Activated T-cell treated with anti-CD3 and anti-CD28 coated beads, Interleukin-2, amount 50 U/mL, for 24 hours (primary cell): Measurements from ENCODE around the gene IGSF3.
"Not testable (repeated sequence)": the region's sequence is repeated elsewhere in the genome, so short reads cannot be mapped to it uniquely, and the experiment has no call there.

Source experiments
- DNase-seq: peaks from one replicate; pipeline ENCODE4 v3.0.0-alpha.2; 2020
- H3K27ac Mint-ChIP-seq: 2 replicates; pipeline ENCODE4 v1.8.0; 2020; ENCODE audit warnings: mild to moderate bottlenecking, mixed read lengths
- H3K27me3 Mint-ChIP-seq: 2 replicates; pipeline ENCODE4 v1.8.0; 2020; ENCODE audit warnings: mixed read lengths
- H3K36me3 Mint-ChIP-seq: 2 replicates; pipeline ENCODE4 v1.8.0; 2020; ENCODE audit warnings: low read depth, mixed read lengths
- H3K4me1 Mint-ChIP-seq: 2 replicates; pipeline ENCODE4 v1.8.0; 2020; ENCODE audit warnings: low read depth, mixed read lengths
- H3K4me3 Mint-ChIP-seq: 2 replicates; pipeline ENCODE4 v1.8.0; 2020; ENCODE audit warnings: mild to moderate bottlenecking, moderate library complexity, mixed read lengths
- H3K9me3 Mint-ChIP-seq: 2 replicates; pipeline ENCODE4 v1.8.0; 2020; ENCODE audit warnings: mixed read lengths

IGSF3 gene

DNA sequence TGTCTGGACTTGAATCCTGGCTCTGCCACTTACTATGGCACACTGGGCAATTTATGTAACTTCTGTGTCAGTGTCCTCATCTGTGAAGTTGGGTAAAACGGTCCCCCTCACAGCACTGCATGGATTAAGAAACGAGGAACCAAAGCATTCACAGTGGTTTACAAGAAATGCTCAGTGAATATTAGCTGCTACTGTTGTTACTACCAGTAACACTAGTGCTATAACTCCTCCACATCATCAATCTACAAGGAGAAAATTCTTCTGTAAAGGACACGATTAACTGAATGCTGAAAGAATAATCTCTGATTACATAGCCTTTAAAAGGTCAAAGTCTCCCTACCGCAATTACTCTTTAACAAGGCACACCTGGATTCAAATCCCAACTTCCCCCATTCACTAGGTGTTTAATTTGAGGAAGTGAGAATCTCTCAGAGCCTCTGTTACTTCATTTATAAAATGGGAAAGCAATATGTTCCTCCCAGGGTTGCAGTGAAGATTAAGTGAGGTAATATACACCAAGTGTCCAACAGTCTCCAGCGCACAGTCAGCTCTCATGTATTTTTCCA is 70.7 kb downstream of the IGSF3 start:
- H3K36me3 Mint-ChIP-seq, H3K27ac Mint-ChIP-seq, H3K27me3 Mint-ChIP-seq, H3K9me3 Mint-ChIP-seq, DNase-seq, H3K4me3 Mint-ChIP-seq: not testable (repeated sequence)
- peaks cover 30% of the 10 kb centered on the region for H3K4me1 Mint-ChIP-seq

GRCh38 chr1:116595946-116596741 is 71.4 kb downstream of the IGSF3 start:
- H3K9me3 Mint-ChIP-seq, H3K36me3 Mint-ChIP-seq, DNase-seq, H3K27me3 Mint-ChIP-seq: not testable (repeated sequence)
- Mint-ChIP-seq H3K4me3 (peak overlapping the region; percentile 67), H3K4me1 (peaks cover 30% of the 10 kb centered on the region), H3K27ac (peak overlapping the region; percentile 48)

DNA sequence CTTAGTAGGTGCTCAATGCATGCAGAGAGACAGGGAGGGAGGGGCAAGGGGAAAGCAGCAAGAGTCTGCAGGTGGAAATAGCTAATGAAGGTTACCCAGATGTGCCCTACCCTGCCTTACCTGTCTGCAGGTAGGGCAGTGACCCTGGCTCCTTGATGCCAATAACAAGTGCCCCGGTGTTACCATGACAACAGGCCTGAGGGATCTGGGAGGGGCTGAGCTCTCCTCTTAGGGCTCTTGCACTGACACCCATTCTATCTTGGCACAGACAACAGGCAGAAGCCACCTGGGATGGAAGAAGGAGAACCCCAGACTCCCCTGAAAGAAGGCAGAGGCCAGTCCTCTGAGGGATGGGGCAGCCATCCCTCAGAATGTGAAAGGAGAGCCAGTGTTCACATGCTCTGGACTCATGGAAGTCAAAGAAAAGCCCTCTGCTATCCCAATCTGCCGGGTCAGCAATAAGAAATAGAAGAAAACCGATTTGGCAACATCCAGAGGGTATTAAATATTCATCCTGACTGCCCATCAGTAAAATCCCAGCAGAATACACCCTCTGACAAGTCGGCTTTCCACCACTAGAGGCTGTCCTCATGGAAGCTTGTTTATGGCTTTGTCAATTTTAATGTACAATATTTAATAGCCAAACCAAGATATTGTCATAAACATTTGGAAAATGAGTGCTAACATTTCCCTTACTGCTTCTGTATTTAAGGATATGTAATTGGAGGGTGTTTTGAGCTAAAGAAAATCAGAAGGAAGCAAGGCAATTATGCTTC is 72.3 kb downstream of the IGSF3 start:
- DNase-seq, H3K36me3 Mint-ChIP-seq, H3K27ac Mint-ChIP-seq, H3K4me3 Mint-ChIP-seq, H3K27me3 Mint-ChIP-seq, H3K9me3 Mint-ChIP-seq: not testable (repeated sequence)
- H3K4me1 Mint-ChIP-seq = peaks cover 30% of the 10 kb centered on the region

- H3K4me1 Mint-ChIP-seq = peaks cover 27% of the 10 kb centered on the region
- not testable (repeated sequence) for H3K4me3 Mint-ChIP-seq, H3K27me3 Mint-ChIP-seq, H3K36me3 Mint-ChIP-seq, H3K9me3 Mint-ChIP-seq, DNase-seq, H3K27ac Mint-ChIP-seq
Measured at GRCh38 chr1:116593977-116594376, 73.6 kb downstream of the IGSF3 start.

DNA sequence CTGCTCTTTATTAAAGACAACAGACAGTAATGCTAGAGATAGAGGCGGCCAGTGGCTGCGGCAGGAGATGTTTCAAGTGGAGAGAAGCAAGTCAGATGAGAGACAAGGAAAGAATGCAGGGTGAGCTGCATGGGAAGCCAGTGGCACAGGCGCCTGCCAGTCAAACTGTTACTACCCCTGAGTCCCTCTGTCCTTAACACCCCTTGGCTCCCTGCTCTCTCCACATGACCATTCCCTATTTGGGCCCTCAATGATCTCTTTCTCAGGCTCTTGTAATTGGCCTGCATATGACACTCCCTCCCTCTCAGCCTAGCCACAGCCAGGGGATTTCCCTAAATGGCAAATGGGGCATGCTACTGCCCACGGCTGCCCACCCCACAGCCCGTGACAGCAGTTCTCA is 74.1 kb downstream of the IGSF3 start:
- not testable (repeated sequence) for H3K9me3 Mint-ChIP-seq, DNase-seq, H3K27ac Mint-ChIP-seq, H3K27me3 Mint-ChIP-seq, H3K36me3 Mint-ChIP-seq, H3K4me3 Mint-ChIP-seq
- H3K4me1 Mint-ChIP-seq = peaks cover 21% of the 10 kb centered on the region

GRCh38 chr1:116591951-116592605 is 75.5 kb downstream of the IGSF3 start:
- not testable (repeated sequence) for H3K27me3 Mint-ChIP-seq, H3K4me3 Mint-ChIP-seq, H3K27ac Mint-ChIP-seq, H3K36me3 Mint-ChIP-seq, H3K9me3 Mint-ChIP-seq, DNase-seq
- peaks cover 13% of the 10 kb centered on the region for H3K4me1 Mint-ChIP-seq

- H3K27me3 Mint-ChIP-seq, H3K9me3 Mint-ChIP-seq, H3K36me3 Mint-ChIP-seq, H3K27ac Mint-ChIP-seq, DNase-seq, H3K4me1 Mint-ChIP-seq, H3K4me3 Mint-ChIP-seq: not testable (repeated sequence)
Measured at GRCh38 chr1:116591006-116591950, 76.3 kb downstream of the IGSF3 start.

DNA sequence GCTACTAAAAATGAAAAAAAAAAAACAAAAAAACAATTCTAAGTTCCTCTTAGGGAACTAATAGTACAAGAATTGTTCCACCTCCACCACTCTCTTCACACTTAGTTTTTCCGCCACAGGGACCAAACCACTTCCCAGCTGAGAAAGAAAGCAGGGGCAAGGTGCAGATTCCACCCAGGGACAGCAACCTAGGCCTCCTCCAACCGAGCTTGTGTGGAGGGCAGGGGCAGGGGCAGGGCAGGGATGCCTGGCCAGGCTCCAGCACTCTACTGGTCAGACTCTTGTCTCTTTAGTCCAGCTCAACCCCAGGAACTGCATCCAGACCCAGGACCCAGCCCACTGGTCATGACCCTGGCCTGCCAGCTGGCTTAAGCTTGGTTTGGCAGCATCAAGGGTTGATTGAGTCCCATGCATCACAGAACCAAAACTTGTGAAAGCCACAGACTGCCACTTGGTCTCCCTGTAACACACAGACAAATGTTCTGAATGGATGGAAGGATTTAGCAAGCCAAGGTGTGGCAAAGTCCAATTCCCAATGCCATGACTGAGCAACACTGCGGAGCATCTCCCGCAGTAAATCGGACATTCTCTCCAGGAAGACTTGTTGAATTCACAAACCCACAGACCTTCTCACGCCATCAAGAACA is 77.1 kb downstream of the IGSF3 start:
- H3K4me1 Mint-ChIP-seq, H3K27ac Mint-ChIP-seq, H3K4me3 Mint-ChIP-seq, H3K27me3 Mint-ChIP-seq, DNase-seq, H3K36me3 Mint-ChIP-seq, H3K9me3 Mint-ChIP-seq: not testable (repeated sequence)

DNA sequence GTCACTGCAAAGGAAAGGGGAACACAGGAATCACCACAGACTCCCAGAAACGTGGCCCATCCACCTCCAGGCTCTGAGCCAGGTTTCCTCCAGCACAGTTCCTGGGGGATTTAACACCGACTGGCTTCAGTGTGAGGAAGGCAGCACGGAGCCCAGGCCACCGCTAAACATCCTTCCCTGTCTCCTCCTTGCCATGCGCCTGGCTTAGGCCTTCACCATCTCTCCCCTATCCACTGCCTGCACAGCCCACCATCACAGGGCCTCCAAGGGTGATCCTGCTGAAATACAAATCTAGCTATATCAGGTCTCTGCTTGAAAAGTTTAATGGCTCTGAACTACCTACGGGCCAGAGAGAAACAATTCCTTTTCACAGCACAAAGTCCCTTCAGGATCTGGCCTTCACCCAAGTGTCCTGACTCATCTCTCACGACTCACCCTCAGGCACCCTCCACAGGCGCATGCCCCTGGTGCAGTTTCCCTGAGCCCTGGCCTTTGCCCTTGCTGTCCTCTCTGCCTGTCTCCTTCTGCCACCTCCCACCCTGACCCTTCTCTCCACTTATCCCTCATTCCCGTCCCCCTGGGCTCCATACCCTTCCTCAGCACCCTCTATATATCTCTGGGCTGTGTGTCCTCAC is 78.3 kb downstream of the IGSF3 start:
- not testable (repeated sequence) for DNase-seq, H3K9me3 Mint-ChIP-seq, H3K36me3 Mint-ChIP-seq, H3K4me1 Mint-ChIP-seq, H3K4me3 Mint-ChIP-seq, H3K27ac Mint-ChIP-seq, H3K27me3 Mint-ChIP-seq

DNA sequence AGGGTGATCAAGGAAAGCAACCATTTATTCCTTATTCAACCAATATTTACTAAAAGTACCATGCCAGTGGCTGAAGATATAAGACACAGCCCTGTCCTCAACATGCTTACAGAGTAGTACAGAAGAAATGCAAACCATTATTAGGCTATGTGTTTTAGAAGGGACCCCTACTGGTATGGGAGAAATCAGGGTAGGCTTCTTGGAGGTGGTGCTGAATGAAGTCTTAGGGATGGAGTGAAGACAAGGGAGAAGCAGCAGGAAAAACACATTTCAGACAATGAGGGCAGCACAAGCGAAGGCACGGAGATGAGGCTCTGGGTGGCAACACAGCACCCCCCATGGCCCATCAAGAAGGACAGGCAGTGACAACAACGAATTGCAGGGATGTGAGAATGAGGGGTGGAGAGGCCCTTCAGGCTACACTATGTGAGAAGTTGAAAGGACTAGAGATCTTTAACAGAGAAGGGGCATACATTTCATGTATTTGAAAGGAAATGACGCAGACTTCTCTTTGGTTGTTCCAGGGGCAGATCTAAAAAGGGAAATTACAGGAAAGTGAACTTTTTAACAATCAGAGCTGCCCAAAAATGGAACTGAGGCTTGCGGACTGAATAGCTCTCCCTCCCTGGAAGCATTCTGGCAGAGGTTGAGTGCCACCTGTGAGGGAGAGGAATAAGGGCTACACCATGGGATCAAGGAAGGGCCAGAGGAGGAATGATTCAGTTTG is 79.9 kb downstream of the IGSF3 start:
- no peaks in the 10 kb centered on the region for H3K27me3 Mint-ChIP-seq
- no peak overlapping the region for H3K27ac Mint-ChIP-seq
- DNase-seq = no peak
- H3K9me3 Mint-ChIP-seq = no peaks in the 10 kb centered on the region
- H3K36me3 Mint-ChIP-seq = no peaks in the 10 kb centered on the region
- no peak overlapping the region for H3K4me3 Mint-ChIP-seq
- peaks cover 2% of the 10 kb centered on the region for H3K4me1 Mint-ChIP-seq

DNA sequence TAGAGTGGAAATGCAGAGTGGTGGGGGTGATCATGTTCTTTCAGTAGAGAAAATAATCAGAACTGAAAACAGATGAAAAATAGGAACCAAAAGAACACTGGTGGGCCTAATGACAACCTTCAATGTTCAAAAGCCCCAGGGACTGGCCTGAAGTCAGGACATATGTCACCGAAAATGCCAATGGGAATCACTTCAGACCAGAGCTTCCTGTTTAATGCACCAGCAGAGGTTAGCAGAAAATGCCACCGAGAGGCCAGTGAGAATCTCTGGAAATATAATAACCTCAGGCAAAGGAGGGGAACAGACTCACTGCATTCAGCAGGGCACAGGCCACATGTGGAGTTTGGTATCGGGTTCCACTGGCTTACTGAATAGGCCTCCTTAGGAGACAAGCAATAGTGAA is 80.8 kb downstream of the IGSF3 start:
- Mint-ChIP-seq H3K9me3 (no peaks in the 10 kb centered on the region), H3K4me3 (no peak overlapping the region), H3K27me3 (no peaks in the 10 kb centered on the region), H3K4me1 (peaks cover 2% of the 10 kb centered on the region), H3K36me3 (no peaks in the 10 kb centered on the region), H3K27ac (no peak overlapping the region)
- DNase-seq = no peak

DNA sequence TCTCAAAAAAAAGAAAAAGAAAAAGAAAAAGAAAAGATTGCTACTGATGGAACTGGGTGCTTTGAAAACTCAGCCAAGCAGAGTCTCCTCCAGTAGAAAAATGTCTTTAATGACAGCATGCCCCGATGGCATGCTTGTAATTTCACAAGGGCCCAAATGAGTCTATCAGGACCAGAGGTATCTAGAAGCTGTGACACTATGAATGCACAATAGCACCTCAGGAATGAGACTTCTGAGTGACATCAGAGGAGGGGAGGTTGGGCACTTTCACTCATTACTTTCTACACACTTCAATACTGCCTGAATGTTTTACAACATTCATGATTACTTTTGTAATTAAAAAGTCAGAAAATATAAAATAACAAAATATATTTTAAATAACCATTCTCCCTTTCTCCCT is 81.6 kb downstream of the IGSF3 start:
- no peaks in the 10 kb centered on the region for H3K9me3 Mint-ChIP-seq
- no peak overlapping the region for H3K4me3 Mint-ChIP-seq
- no peak for DNase-seq
- no peak overlapping the region for H3K27ac Mint-ChIP-seq
- H3K4me1 Mint-ChIP-seq = peaks cover 2% of the 10 kb centered on the region
- no peaks in the 10 kb centered on the region for H3K36me3 Mint-ChIP-seq
- no peaks in the 10 kb centered on the region for H3K27me3 Mint-ChIP-seq
